Activated CD8-positive, alpha-beta memory T cell treated with anti-CD3 and anti-CD28 coated beads, Interleukin-2, amount 50 U/mL, for 1 hour (primary cell): Measurements from ENCODE around the gene ECPAS.
"Not testable (repeated sequence)": the region's sequence is repeated elsewhere in the genome, so short reads cannot be mapped to it uniquely, and the experiment has no call there.

Experiments used
- DNase-seq: peaks from one replicate; pipeline ENCODE4 v3.0.0-alpha.2; 2020; ENCODE audit errors: extremely low read depth

The ECPAS gene

GRCh38 chr9:111477677-111478076 lies 6.5 kb downstream of the ECPAS start:
- no peak for DNase-seq

- no peak for DNase-seq
Measured at GRCh38 chr9:111475195-111475594, 9.0 kb downstream of the ECPAS start.

- no peak for DNase-seq
Measured at GRCh38 chr9:111474385-111474784, 9.8 kb downstream of the ECPAS start.

GRCh38 chr9:111467778-111468367 lies 16.3 kb downstream of the ECPAS start:
- DNase-seq = no peak

GRCh38 chr9:111463048-111463447 lies 21.1 kb downstream of the ECPAS start:
- DNase-seq = no peak

GRCh38 chr9:111458139-111459009 lies 25.8 kb downstream of the ECPAS start:
- DNase-seq = no peak

GRCh38 chr9:111456529-111456928 lies 27.7 kb downstream of the ECPAS start:
- DNase-seq = no peak

GRCh38 chr9:111455638-111456037 lies 28.5 kb downstream of the ECPAS start:
- DNase-seq = no peak

- no peak for DNase-seq
Measured at GRCh38 chr9:111454751-111455150, 29.4 kb downstream of the ECPAS start.

- no peak for DNase-seq
Measured at GRCh38 chr9:111451570-111451969, 32.6 kb downstream of the ECPAS start.

GRCh38 chr9:111450124-111450523 lies 34.1 kb downstream of the ECPAS start:
- DNase-seq = no peak

GRCh38 chr9:111449705-111450104 lies 34.5 kb downstream of the ECPAS start:
- DNase-seq = no peak

- not testable (repeated sequence) for DNase-seq
Measured at GRCh38 chr9:111445799-111446198, 38.4 kb downstream of the ECPAS start.

- DNase-seq = no peak
Measured at GRCh38 chr9:111443454-111443853, 40.7 kb downstream of the ECPAS start.

- no peak for DNase-seq
Measured at GRCh38 chr9:111442360-111443027, 41.7 kb downstream of the ECPAS start.

GRCh38 chr9:111440226-111440625 lies 44.0 kb downstream of the ECPAS start:
- no peak for DNase-seq

- DNase-seq = no peak
Measured at GRCh38 chr9:111438541-111439235, 45.5 kb downstream of the ECPAS start.

GRCh38 chr9:111436571-111436970 lies 47.6 kb downstream of the ECPAS start:
- no peak for DNase-seq

- no peak for DNase-seq
Measured at GRCh38 chr9:111433082-111433481, 51.1 kb downstream of the ECPAS start.

- no peak for DNase-seq
Measured at GRCh38 chr9:111431684-111432083, 52.5 kb downstream of the ECPAS start.

- no peak for DNase-seq
Measured at GRCh38 chr9:111429175-111429574, 55.0 kb downstream of the ECPAS start.

- no peak for DNase-seq
Measured at GRCh38 chr9:111427186-111427585, 57.0 kb downstream of the ECPAS start.
